Stimulated activated CD4-positive, alpha-beta T cell treated with anti-CD3 and anti-CD28 coated beads, Interleukin-2, amount 100 ng/mL, for 48 hours (primary cell): ENCODE measurements around the gene UBL5.
A peak's percentile ranks its signal among the peaks of the same experiment; 100 is the strongest.
"Not testable (repeated sequence)": the region's sequence is repeated elsewhere in the genome, so short reads cannot be mapped to it uniquely, and the experiment has no call there.

ENCODE experiments used
- DNase-seq, 2 donors: peaks; one replicate each; pipeline ENCODE4 v3.0.0-alpha.2; 2020

Gene UBL5

DNA sequence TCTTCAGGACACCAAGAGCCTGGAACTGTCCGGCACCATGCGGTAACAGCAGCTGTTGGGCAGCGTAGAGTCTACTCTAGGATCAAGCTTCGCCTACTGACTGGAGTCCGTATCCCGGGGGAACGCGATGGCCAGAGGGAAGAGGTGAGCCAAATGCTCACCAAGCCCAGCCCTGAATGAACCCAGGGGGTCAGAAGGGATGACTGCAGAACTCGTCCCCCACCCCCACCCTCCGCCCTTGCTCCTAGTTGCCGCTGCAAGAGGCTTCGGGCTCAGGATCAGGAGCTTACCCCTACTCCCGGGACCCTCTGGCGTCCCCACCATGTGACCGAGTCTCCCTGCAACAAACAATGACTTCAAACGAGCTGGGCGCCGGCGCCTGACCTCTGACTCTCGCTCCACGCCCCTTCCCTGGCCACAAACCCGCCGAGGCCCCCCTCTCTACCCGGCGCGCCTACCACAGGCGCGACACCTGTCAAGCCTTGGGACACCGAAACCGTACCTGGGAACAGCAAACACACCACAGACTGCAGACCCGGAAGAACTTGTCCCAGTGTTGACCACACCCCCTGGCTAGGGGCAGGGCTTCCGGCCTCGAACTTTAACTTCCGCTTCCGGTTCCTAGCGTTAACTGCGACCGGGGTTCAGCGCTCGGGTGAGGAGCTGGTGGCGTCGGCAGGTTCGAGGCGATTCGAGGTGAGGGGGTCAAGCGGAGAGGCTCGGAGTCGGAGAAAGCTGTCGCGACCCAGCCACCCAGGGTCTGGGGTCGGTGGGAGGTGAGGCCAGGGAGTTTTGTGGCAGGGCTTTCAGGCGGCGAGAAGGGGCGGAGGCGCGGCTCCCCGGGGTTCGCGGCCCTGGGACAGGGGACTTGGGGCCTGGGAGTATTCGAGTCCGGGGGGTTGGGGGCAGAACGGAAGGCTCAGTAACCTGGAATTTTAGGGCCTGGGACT, at the start of gene UBL5:
Gene UBL5 (plus strand): TSS at position 630 of the 950 bp plus-strand sequence. CDS start 420 bp downstream, outside the sequence.
- peak; percentile 79 to 84 for DNase-seq

DNA sequence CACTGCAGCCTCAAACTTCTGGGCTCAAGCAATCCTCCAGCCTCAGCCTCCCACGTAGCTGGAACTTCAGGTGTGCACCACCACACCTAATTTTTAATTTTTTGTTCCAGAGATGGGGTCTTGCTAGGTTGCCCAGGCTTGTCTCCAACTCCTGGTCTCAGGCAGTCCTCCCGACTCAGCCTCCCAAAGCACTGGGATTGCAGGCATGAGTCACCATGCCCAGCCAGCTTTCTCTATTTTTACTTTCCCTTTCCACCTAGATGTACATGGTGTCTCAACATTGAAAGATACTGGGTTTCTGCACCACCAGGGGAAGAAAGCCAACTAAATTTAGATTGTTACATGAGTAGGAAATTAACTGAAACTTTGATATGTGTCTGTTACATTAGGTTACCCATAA, 45.4 kb upstream of the UBL5 start:
- no peak for DNase-seq

- DNase-seq: not testable (repeated sequence)
Observed at GRCh38 chr19:9784163-9784496, 43.6 kb upstream of the UBL5 start.

DNA sequence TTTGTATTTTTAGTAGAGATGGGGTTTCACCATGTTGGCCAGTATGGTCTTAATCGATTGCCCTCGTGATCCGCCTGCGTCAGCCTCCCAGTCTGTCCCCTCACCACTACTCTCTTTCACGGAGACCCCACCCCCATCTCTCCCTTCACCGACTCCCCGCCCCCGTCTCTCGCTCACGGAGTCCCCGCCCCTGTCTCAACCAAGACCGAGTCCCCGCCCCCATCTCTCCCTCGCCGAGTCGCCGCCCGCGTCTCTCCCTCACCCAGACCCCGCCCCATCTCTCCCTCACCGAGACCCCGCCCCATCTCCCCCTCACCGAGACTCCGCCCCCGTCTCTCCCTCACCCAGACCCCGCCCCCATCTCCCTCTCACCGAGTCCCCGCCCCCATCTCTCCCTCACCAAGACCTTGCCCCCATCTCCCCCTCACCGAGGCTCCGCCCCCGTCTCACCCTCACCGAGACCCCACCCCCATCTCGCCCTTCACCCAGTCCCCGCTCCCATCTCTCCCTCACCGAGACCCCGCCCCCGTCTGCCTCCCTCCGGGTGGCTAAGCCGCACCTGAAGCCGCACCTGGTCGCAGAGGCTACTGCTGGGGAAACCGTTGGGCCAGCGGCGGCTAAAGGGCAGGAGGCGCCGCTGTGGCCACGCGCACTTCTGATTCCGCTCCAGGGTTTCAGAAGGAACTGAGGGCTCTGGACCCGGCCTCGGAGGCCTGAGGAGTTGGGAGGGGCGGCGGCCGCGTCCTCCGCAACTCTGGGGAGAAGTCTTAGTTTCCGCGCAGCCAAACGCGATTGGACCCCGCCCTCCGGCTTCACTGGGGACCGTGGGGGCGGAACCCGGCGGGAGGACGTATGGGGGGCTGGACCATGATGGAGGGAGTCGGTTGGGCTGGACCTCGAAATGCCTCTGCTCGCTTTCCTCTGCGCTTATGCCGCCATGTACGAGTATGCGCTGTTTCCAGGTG, 42.1 kb upstream of the UBL5 start:
- peak; percentile 96 to 97 for DNase-seq

DNA sequence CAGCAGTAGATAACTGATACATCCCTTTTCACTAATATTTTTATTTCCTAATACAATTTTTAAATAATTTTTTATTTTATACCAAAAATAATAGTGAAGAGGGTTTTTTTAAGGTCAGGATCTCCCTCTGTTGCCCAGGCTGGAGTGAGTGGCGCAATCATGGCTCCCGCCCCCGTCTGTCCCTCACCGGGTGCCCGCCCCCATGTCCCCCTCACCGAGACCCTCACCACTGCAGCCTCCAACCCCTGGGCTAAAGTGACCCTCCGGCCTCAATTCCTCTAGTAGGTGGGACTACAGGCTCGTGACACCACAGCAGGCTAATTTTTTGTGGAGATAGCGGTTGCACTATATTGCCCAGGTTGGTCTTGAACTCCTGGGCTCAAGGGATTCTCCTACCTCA, 41.4 kb upstream of the UBL5 start:
- DNase-seq: no peak

- DNase-seq: no peak
Observed at GRCh38 chr19:9786819-9787218, 40.9 kb upstream of the UBL5 start.

DNA sequence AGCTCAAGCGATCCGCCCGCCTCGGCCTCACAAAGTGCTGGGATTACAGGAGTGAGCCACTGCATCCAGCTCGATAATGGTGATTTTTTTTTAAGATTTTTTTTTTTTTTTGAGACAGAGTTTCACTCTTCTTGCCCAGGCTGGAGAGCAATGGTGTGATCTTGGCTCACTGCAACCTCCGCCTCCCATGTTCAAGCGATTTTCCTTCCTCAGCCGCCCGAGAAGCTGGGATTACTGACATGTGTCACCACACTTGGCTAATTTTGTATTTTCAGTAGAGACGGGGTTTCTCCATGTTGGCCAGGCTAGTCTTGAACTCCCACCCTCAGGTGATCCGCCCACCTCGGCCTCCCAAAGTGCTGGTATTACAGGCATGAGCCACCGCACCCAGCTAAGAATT, 39.1 kb upstream of the UBL5 start:
- not testable (repeated sequence) for DNase-seq

DNA sequence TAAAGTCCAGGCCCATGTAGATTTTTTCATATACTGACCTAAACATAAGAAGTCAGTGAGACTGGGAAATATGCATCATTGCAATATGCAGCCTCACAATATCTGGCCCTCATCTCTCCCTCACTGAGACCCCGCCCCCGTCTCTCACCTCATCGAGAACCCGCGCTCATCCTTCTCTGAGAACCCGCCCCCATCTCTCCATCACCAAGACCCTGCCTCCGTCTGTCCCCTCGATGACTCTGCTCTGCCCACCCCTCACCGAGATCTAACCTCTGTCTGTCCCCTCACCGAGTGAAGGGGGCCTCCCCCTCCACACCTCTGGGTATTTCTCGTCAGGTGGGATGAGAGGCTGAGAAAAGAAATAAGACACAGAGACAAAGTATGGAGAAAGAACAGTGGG, 38.7 kb upstream of the UBL5 start:
- no peak for DNase-seq

DNA sequence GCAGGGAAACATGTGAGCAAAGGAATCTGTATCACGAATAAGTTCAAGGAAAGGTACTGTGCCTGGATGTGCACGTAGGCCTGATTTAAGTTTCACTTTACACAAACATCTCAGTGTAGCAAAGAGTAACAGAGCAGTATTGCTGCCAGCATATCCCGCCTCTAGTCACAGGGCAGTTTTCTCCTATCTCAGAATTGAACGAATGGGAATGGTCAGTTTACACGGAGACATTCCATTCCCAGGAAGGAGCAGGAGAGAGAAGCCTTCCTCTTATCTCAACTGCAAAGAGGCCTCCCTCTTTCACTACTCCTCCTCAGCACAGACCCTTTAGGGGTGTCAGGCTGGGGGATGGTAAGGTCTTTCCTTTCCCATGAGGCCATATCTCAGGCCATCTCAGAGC, 38.1 kb upstream of the UBL5 start:
- DNase-seq: not testable (repeated sequence)

DNA sequence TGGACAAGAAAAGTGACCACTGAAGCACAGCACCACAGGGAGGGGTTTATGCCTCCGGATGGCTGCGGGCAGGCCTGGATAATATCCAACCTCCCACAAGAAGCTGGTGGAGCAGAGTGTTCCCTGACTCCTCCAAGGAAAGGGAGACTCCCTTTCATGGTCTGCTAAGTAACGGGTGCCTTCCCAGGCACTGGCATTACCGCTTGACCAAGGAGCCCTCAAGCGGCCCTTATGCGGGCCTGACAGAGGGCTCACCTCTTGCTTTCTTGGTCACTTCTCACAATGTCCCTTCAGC, 36.7 kb upstream of the UBL5 start:
- not testable (repeated sequence) for DNase-seq

GRCh38 chr19:9791552-9792205, 36.0 kb upstream of the UBL5 start:
- peak; percentile 76 to 88 for DNase-seq

- DNase-seq: peak; percentile 79 to 81
Observed at GRCh38 chr19:9792206-9793070, 35.3 kb upstream of the UBL5 start.

GRCh38 chr19:9793071-9793591, 34.6 kb upstream of the UBL5 start:
- DNase-seq: peak; percentile 33 to 51

DNA sequence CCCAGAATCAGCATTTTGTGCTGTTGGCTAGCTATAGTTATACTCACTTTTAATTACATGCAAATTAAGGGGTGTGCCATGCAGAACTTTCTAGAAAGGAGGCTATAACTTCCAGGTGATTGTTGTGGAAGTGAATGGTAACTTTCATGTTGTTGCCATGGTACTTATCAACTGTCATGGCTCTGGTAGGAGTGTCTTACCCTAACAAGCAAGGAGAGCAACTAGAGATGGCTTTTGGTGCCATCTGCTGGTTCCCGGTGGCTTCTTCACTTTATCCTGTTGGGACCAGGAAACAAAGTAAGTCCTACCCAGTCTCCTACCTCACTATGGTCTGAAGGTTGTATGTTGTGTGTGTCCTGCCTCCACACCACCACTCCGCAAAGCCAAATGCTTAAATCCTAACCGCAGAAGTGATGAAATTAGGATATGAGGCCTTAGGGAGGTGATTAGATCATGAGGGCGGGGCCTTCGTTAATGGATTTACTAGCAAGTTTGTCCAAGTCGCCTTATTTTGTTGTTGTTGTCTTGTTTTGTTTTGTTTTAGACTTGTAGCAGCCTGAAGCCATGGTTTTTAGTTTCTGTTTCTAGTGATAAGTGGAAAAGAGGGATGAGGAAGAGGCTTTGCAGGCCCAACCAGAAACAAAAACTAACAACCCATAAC, 31.5 kb upstream of the UBL5 start:
- peak; percentile 68 to 69 for DNase-seq

DNA sequence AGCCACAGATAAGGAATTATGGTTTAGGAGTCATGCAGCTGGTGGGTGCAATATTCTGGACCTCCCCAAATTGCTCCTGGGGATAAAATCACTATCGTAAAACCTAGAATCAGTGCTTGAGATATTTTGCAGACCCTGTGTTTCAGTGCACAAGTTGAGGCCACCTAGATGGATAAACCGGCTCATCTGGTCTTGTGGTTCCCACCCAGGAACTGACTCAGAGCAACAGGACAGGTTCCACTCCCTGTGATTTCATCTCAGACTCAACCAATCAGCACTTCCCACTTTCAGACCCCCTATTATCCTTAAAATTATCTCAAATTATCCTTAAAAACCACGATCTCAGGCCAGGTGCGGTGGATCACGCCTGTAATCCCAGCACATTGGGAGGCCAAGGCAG, 29.8 kb upstream of the UBL5 start:
- DNase-seq: no peak

GRCh38 chr19:9799162-9799561, 28.6 kb upstream of the UBL5 start:
- DNase-seq: no peak

DNA sequence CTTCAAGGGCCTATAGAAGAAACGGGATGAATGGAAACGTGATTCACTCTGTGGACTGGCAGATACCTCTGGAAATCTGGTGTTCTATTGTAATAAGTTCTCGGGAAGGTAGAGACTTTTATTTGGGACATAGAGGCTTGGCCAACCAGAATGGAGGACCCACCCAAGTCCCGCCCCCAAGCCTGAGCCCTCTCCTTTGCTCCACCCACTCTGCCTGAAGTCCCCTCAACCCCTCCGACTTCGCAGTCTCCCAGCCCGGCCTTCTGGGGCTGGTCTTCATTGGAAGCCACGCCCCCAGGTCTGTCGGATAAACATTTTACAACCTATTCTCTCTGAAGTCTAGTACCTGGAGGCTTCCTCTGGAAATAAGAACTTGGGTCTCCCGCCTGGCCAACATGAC, 25.7 kb upstream of the UBL5 start:
- DNase-seq: no peak

- DNase-seq: no peak
Observed at GRCh38 chr19:9806803-9807202, 20.9 kb upstream of the UBL5 start.

DNA sequence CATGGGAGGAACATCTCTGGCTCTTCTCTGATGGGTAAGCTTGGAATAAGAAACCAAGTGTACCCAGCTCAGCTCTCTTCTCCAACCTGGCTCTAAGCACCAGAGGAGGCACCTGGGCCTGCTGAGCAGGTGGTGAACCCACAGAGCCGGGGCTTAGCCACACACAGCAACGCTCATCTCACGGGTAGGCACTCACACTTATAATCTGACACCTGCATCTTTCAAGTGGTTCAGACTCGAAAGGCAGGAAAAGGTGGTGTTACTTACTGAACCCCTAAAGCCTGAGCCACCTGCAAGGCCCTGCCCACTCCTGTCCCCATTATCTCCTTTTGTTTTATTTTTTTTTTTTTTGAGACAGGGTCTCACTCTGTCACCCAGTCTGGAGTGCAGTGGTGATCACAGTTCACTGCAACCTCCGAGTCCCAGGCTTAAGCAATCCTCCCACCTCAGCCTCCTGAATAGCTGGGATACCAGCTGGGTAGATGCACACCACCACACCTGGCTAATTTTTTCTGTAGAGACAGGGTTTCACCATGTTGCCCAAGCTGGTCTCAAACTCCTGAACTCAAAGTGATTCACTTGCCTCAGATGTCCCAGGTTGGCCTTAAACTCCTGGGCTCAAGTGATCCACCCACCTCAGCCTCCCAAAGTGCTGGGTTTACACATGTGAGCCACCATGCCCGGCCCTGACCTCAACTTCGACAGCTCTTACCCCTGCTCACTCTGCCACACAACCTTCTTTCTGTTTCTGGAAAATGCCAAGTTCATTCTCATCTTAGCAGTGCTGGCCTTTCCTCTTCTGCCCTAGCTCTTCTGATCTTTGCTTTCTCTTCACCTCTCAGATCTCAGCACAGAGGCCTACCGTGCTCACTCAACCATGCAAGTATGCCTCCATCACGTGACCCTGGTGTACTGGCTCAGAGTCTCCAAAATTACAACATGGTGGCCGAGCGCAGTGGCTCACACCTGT, 18.6 kb upstream of the UBL5 start:
- DNase-seq: no peak

DNA sequence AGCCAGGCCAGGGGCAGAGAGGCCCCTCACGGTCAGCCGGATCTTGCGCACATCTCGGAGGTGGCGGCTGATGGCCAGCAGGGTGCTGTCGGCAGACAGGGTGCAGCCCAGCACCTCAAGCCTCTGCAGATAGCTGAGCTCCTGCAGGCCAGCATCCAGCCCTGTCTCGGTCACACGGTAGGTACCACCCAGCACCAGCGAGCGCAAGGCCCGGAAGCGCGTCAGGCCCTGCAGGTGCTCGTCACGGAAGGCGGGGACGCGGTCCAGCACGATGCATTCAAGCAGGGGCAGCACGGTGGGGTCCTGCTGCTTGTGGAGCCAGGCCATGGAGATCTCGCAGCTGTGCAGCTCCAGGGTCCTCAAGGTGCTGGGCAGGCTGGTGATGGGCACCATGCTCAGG, 16.6 kb upstream of the UBL5 start:
- no peak for DNase-seq
